GM12878 (cell line): Measurements from ENCODE around the gene C6orf52. TPM values are rescaled to one million over a fixed set of nuclear protein-coding genes. Genes with fewer than 3 reads are reported as not detected.
A peak's percentile ranks its signal among the peaks of the same experiment; 100 is the strongest.

ENCODE experiments used
- CREB1 ChIP-seq: IDR thresholded peaks from 2 replicates; pipeline ENCODE4 v1.6.1; 2012; ENCODE audit warnings: low read depth, mild to moderate bottlenecking, inconsistent platforms
- EGR1 ChIP-seq, 2 experiments: IDR thresholded peaks; 1 replicate in 1 of 2; 2 replicates in 1 of 2; pipeline ENCODE4 v1.6.1; 2011 to 2012; ENCODE audit warnings: low read depth in 2 of 2, low read length in 2 of 2, borderline replicate concordance in 1 of 2, mild to moderate bottlenecking in 1 of 2, moderate library complexity in 1 of 2
- EP300 ChIP-seq, 2 experiments: fragments of 150-350 bp in 1 of 2; IDR thresholded peaks; 2 replicates each; pipeline ENCODE4 v1.6.1; 2011 to 2012; ENCODE audit warnings: low read depth in 2 of 2, low read length in 2 of 2, borderline replicate concordance in 1 of 2, improper control_type of control experiment in 1 of 2, inconsistent platforms in 1 of 2; ENCODE audit not compliant: control insufficient read depth in 1 of 2
- FOXM1 ChIP-seq: IDR thresholded peaks from 2 replicates; pipeline ENCODE4 v1.6.1; 2012; ENCODE audit warnings: low read depth, mild to moderate bottlenecking, inconsistent platforms, low read length, moderate library complexity
- GATAD2B ChIP-seq: fragments of 450-650 bp; conservative IDR thresholded peaks from 2 replicates; pipeline ENCODE4 v1.6.1; 2017; ENCODE audit warnings: low read depth, mild to moderate bottlenecking, moderate library complexity
- IKZF1 ChIP-seq: fragments of 450-650 bp; conservative IDR thresholded peaks from 2 replicates; pipeline ENCODE4 v1.6.1; 2017; ENCODE audit warnings: antibody characterized with exemption, mild to moderate bottlenecking
- JUNB ChIP-seq: IDR thresholded peaks from 2 replicates; pipeline ENCODE4 v1.6.1; 2016; ENCODE audit warnings: antibody characterized with exemption, mild to moderate bottlenecking
- LARP7 ChIP-seq: fragments of 450-650 bp; IDR thresholded peaks from 2 replicates; pipeline ENCODE4 v1.6.1; 2017; ENCODE audit warnings: mild to moderate bottlenecking
- NFYB ChIP-seq: IDR thresholded peaks from 2 replicates; pipeline ENCODE4 v1.6.1; 2011; ENCODE audit warnings: low read depth, mild to moderate bottlenecking, low read length, improper control_type of control experiment, moderate library complexity; ENCODE audit not compliant: insufficient read depth
- POLR2A ChIP-seq: IDR thresholded peaks from 2 replicates; pipeline ENCODE4 v1.6.1; 2011; ENCODE audit warnings: low read depth, mild to moderate bottlenecking, low read length
- SIN3A ChIP-seq: IDR thresholded peaks from 2 replicates; pipeline ENCODE4 v1.6.1; 2012; ENCODE audit warnings: low read depth, low read length, improper control_type of control experiment
- SIX5 ChIP-seq: IDR thresholded peaks from 2 replicates; pipeline ENCODE4 v1.6.1; 2011; ENCODE audit warnings: mild to moderate bottlenecking, low read depth, low read length, moderate library complexity; ENCODE audit not compliant: severe bottlenecking
- SMARCA5 ChIP-seq: fragments of 450-650 bp; IDR thresholded peaks from 2 replicates; pipeline ENCODE4 v1.6.1; 2017; ENCODE audit warnings: mild to moderate bottlenecking
- SUPT20H ChIP-seq: IDR thresholded peaks from 2 replicates; pipeline ENCODE4 v1.6.1; 2011; ENCODE audit warnings: low read depth, mild to moderate bottlenecking, low read length, moderate library complexity, borderline replicate concordance; ENCODE audit not compliant: control insufficient read depth
- ZZZ3 ChIP-seq: IDR thresholded peaks from 2 replicates; pipeline ENCODE4 v1.6.1; 2011; ENCODE audit warnings: low read depth; ENCODE audit not compliant: control insufficient read depth, insufficient read length
- polyA plus RNA-seq, 11 experiments: library from polyadenylated mRNA; depleted of rRNA in 4 of 11; unstranded in 6 of 11; stranded (reverse) in 5 of 11; fragments of >200 nt; fragmentation: Nextera tagmentation in 4 of 11; fragmentation: Illumina TruSeq in 1 of 11; extraction: Ambion mirVana in 4 of 11; extraction: Trizol in 1 of 11; gene quantifications; 1 replicate in 1 of 11; 2 replicates in 10 of 11; pipeline versions ENCODE4 v1.2.1 to v1.2.3, GENCODE V29; 2011 to 2016; ENCODE audit warnings: inconsistent platforms in 2 of 11, missing spikeins in 2 of 11, low read depth in 1 of 11
- total RNA-seq, 4 experiments: library from RNA; depleted of rRNA in 3 of 4; stranded (reverse); fragments of >200 nt in 3 of 4; fragmentation: Illumina TruSeq in 1 of 4; extraction: Trizol in 1 of 4; gene quantifications; 2 replicates each; pipeline versions ENCODE4 v1.2.1 to v1.2.3, GENCODE V29; 2013 to 2021
- TF ChIP-seq, protein P1 (sequence below): fragments of 450-650 bp; IDR thresholded peaks from 2 replicates; pipeline ENCODE4 v1.6.1; 2017; ENCODE audit warnings: mild to moderate bottlenecking, low read depth, inconsistent platforms; ENCODE audit not compliant: poor library complexity, severe bottlenecking
- TF ChIP-seq, protein P2 (sequence below): fragments of 450-650 bp; IDR thresholded peaks from 2 replicates; pipeline ENCODE4 v1.6.1; 2017; ENCODE audit warnings: mild to moderate bottlenecking

The C6orf52 gene
- total and polyA plus RNA-seq, 10 of the 15 experiments (the other 5 are each of a cell fraction or from before 2014, with no cell fraction given), result 2.7 to 15.1 (median 4.9) TPM

DNA sequence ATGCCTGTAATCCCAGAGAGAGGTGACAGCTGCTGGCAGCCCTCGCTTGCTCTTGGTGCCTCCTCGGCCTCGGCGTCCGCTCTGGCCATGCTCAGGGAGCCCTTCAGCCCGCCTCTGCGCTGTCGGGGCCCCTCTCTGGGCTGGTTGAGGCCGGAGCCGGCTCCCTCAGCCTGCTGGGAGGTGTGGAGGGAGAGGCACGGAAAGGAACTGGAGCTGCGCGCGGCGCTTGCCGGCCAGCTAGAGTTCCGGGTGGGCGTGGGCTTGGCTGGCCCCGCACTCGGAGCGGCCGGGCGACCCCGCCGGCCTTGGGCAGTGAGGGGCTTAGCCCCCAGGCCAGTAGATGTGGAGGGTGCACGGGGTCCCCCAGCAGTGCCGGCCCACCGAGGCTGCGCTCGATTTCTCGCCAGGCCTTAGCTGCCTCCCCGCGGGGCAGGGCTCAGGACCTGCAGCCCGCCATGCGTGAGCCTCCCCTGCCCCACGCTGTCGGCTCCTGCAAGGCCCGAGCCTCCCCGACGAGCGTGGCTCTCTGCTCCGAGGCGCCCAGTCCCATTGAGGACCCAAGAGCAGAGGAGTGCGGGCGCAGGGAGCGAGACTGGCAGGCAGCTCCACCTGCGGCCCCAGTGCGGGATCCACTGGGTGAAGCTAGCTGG lies 34.6 kb downstream of the C6orf52 start (continued):
- TF ChIP-seq GATAD2B, result peak; percentile 49; the same call in 1 of the 2 replicates
- 0 out of 2 replicates have a peak, but pooled peaks have one; percentile 14 for TF ChIP-seq IKZF1
- no peak for TF ChIP-seq FOXM1
- TF ChIP-seq, protein P1, sequence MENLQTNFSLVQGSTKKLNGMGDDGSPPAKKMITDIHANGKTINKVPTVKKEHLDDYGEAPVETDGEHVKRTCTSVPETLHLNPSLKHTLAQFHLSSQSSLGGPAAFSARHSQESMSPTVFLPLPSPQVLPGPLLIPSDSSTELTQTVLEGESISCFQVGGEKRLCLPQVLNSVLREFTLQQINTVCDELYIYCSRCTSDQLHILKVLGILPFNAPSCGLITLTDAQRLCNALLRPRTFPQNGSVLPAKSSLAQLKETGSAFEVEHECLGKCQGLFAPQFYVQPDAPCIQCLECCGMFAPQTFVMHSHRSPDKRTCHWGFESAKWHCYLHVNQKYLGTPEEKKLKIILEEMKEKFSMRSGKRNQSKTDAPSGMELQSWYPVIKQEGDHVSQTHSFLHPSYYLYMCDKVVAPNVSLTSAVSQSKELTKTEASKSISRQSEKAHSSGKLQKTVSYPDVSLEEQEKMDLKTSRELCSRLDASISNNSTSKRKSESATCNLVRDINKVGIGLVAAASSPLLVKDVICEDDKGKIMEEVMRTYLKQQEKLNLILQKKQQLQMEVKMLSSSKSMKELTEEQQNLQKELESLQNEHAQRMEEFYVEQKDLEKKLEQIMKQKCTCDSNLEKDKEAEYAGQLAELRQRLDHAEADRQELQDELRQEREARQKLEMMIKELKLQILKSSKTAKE, result no peak
- no peak for TF ChIP-seq JUNB
- TF ChIP-seq SIX5, result no peak
- TF ChIP-seq LARP7, result 0 out of 2 replicates have a peak, but pooled peaks have one; percentile 37
- TF ChIP-seq SUPT20H, result no peak
- TF ChIP-seq CREB1, result no peak
- no peak for TF ChIP-seq ZZZ3
- TF ChIP-seq EP300 (IDR thresholded peaks at IDR 0.05; ENCODE audit: borderline replicate concordance in 1 of 2, control insufficient read depth in 1 of 2, low read depth in 2 of 2, low read length in 2 of 2), result no peak
- no peak for TF ChIP-seq POLR2A
- TF ChIP-seq, protein P2, sequence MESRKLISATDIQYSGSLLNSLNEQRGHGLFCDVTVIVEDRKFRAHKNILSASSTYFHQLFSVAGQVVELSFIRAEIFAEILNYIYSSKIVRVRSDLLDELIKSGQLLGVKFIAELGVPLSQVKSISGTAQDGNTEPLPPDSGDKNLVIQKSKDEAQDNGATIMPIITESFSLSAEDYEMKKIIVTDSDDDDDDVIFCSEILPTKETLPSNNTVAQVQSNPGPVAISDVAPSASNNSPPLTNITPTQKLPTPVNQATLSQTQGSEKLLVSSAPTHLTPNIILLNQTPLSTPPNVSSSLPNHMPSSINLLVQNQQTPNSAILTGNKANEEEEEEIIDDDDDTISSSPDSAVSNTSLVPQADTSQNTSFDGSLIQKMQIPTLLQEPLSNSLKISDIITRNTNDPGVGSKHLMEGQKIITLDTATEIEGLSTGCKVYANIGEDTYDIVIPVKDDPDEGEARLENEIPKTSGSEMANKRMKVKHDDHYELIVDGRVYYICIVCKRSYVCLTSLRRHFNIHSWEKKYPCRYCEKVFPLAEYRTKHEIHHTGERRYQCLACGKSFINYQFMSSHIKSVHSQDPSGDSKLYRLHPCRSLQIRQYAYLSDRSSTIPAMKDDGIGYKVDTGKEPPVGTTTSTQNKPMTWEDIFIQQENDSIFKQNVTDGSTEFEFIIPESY, result no peak
- TF ChIP-seq SIN3A, result no peak
- no peak for TF ChIP-seq NFYB
- no peak for TF ChIP-seq EGR1 (IDR thresholded peaks at IDR 0.05; ENCODE audit: borderline replicate concordance in 1 of 2, low read depth in 2 of 2, low read length in 2 of 2)
- TF ChIP-seq SMARCA5, result no peak
